Gastroesophageal sphincter (tissue), 4 donors: Measurements from ENCODE around the gene TMEM242. TPM values are rescaled to one million over a fixed set of nuclear protein-coding genes. Genes with fewer than 3 reads are reported as not detected.

Experiments used
- ATAC-seq: fragments of 150-250 bp; one replicate; pipeline ENCODE4 v1.9.1; 2016; ENCODE audit warnings: mild to moderate bottlenecking, moderate library complexity
- H3K27ac ChIP-seq, 4 donors: fragments of 200-600 bp; sonication (generic) in 3 of 4; 1 replicate in 3 of 4; 2 replicates in 1 of 4; pipeline ENCODE4 v1.5.1; 2016 to 2019
- H3K27me3 ChIP-seq: fragments of 200-600 bp; sonication (generic); one replicate; pipeline ENCODE4 v1.5.1; 2019
- H3K36me3 ChIP-seq, 2 donors: fragments of 200-600 bp; sonication (generic); one replicate each; pipeline ENCODE4 v1.5.1; 2019; ENCODE audit warnings: control low read depth in 1 of 2
- H3K4me1 ChIP-seq, 3 donors: fragments of 200-600 bp; sonication (generic); 1 replicate in 2 of 3; 2 replicates in 1 of 3; pipeline ENCODE4 v1.5.1; 2016 to 2019; ENCODE audit warnings: control low read depth in 2 of 3
- H3K4me3 ChIP-seq, 2 donors: fragments of 200-600 bp; sonication (generic); one replicate each; pipeline ENCODE4 v1.5.1; 2019; ENCODE audit warnings: mild to moderate bottlenecking in 1 of 2, moderate library complexity in 1 of 2
- H3K9me3 ChIP-seq, 3 donors: fragments of 200-600 bp; sonication (generic); one replicate each; pipeline ENCODE4 v1.5.1; 2017 to 2019; ENCODE audit warnings: control low read depth in 2 of 3
- CTCF ChIP-seq, 4 experiments: fragments of 200-600 bp in 2 of 4; fragments of 450-650 bp in 2 of 4; sonication (generic) in 1 of 4; IDR thresholded peaks; one replicate each; pipeline ENCODE4 v1.5.1; 2017 to 2019; ENCODE audit warnings: antibody characterized with exemption in 4 of 4, mild to moderate bottlenecking in 2 of 4, moderate library complexity in 2 of 4
- EP300 ChIP-seq: sonication (generic); formaldehyde crosslinking; IDR thresholded peaks from one replicate; pipeline ENCODE4 v1.6.1; 2017; ENCODE audit warnings: antibody characterized with exemption, mild to moderate bottlenecking
- POLR2A ChIP-seq, 2 donors: fragments of 450-650 bp; IDR thresholded peaks; one replicate each; pipeline ENCODE4 v1.6.1; 2017; ENCODE audit warnings: antibody characterized with exemption in 2 of 2, mild to moderate bottlenecking in 2 of 2, moderate library complexity in 1 of 2
- POLR2AphosphoS5 ChIP-seq: sonication (generic); formaldehyde crosslinking; IDR thresholded peaks from one replicate; pipeline ENCODE4 v1.6.1; 2017; ENCODE audit warnings: antibody characterized with exemption
- WGBS, 2 donors: methylation state at CpG; one replicate each; pipeline ENCODE4 v1.1.5; 2018; ENCODE audit warnings: low coverage in 1 of 2; 5-methylcytosine and 5-hydroxymethylcytosine counted together
- total RNA-seq, 4 donors: library from RNA; depleted of rRNA; stranded (reverse); fragments of >200 nt; gene quantifications; one replicate each; pipeline ENCODE4 v1.1.0, GENCODE V29; 2016

Gene TMEM242
- total RNA-seq, 4 donors from 2014 or later = 6.6 to 8.4 (median 7.6) TPM

- Histone ChIP-seq H3K9me3 (no peaks in the 10 kb centered on the region), H3K27me3 (no peaks in the 10 kb centered on the region), H3K36me3 (no peaks in the 10 kb centered on the region), H3K4me3 (no peak overlapping the region), H3K27ac (no peak overlapping the region), H3K4me1 (no peaks in the 10 kb centered on the region)
- no peak for TF ChIP-seq CTCF (IDR thresholded peaks at IDR 0.05)
- TF ChIP-seq EP300 = no peak
- TF ChIP-seq POLR2A (IDR thresholded peaks at IDR 0.05) = no peak
- TF ChIP-seq POLR2AphosphoS5 = no peak
- ATAC-seq = no peak
- WGBS, 2 donors = 88 to 92% methylated on average over 5 to 9 of the region's 9 CpGs
These were observed 61.7 kb downstream of the TMEM242 start for GRCh38 chr6:157261606-157262005.

- no peak for TF ChIP-seq POLR2A (IDR thresholded peaks at IDR 0.05)
- no peak for TF ChIP-seq CTCF (IDR thresholded peaks at IDR 0.05)
- no peak for TF ChIP-seq POLR2AphosphoS5
- TF ChIP-seq EP300 = no peak
- ATAC-seq = no peak
- 86 to 97% methylated on average over 6 to 8 of the region's 16 CpGs for WGBS, 2 donors
These were observed 62.4 kb downstream of the TMEM242 start for GRCh38 chr6:157260735-157261410.

GRCh38 chr6:157259443-157259842 lies 63.9 kb downstream of the TMEM242 start:
- WGBS, 2 donors = 86 to 92% methylated on average over 1 to 7 of the region's 9 CpGs
- H3K27me3 ChIP-seq = no peaks in the 10 kb centered on the region
- no peaks in the 10 kb centered on the region for H3K9me3 ChIP-seq
- no peak for TF ChIP-seq CTCF (IDR thresholded peaks at IDR 0.05)
- no peak for TF ChIP-seq POLR2AphosphoS5
- no peak for TF ChIP-seq POLR2A (IDR thresholded peaks at IDR 0.05)
- no peak for TF ChIP-seq EP300
- no peaks in the 10 kb centered on the region for H3K36me3 ChIP-seq
- no peak overlapping the region for H3K4me3 ChIP-seq
- H3K27ac ChIP-seq = no peak overlapping the region
- H3K4me1 ChIP-seq = no peaks in the 10 kb centered on the region
- no peak for ATAC-seq

More at GRCh38 chr6:157260735-157261410, 62.4 kb downstream of the TMEM242 start:
- Histone ChIP-seq H3K4me1 (no peaks in the 10 kb centered on the region), H3K9me3 (no peaks in the 10 kb centered on the region), H3K27me3 (no peaks in the 10 kb centered on the region), H3K27ac (no peak overlapping the region), H3K4me3 (no peak overlapping the region), H3K36me3 (no peaks in the 10 kb centered on the region)

- H3K36me3 ChIP-seq = no peaks in the 10 kb centered on the region
- H3K9me3 ChIP-seq = no peaks in the 10 kb centered on the region
- TF ChIP-seq POLR2A (IDR thresholded peaks at IDR 0.05) (no peak), POLR2AphosphoS5 (no peak), EP300 (no peak), CTCF (IDR thresholded peaks at IDR 0.05) (no peak)
- no peaks in the 10 kb centered on the region for H3K4me1 ChIP-seq
- ATAC-seq = no peak
- 100% methylated on average over 3 of the region's 11 CpGs; no CpG with 5 or more reads in 1 of the 2 donors for WGBS, 2 donors
- H3K4me3 ChIP-seq = no peak overlapping the region
- H3K27me3 ChIP-seq = no peaks in the 10 kb centered on the region
- no peak overlapping the region for H3K27ac ChIP-seq
These were observed 64.4 kb downstream of the TMEM242 start for GRCh38 chr6:157258878-157259277.

- Histone ChIP-seq H3K4me3 (no peak overlapping the region), H3K27me3 (no peaks in the 10 kb centered on the region), H3K9me3 (no peaks in the 10 kb centered on the region), H3K36me3 (no peaks in the 10 kb centered on the region), H3K4me1 (no peaks in the 10 kb centered on the region), H3K27ac (no peak overlapping the region)
- no peak for TF ChIP-seq POLR2AphosphoS5
- no peak for TF ChIP-seq CTCF (IDR thresholded peaks at IDR 0.05)
- TF ChIP-seq EP300 = no peak
- no peak for TF ChIP-seq POLR2A (IDR thresholded peaks at IDR 0.05)
- ATAC-seq = no peak
- WGBS, 2 donors = 100% methylated on average over 1 of the region's 3 CpGs; no CpG with 5 or more reads in 1 of the 2 donors
These were observed 68.2 kb downstream of the TMEM242 start for GRCh38 chr6:157255079-157255478.
